Measurements from ENCODE around the gene CFAP97.

GRCh38 chr4:185182239-185182638 lies 21.6 kb downstream of the CFAP97 start:
- TF ChIP-seq POLR2A (IDR thresholded peaks at IDR 0.05; ENCODE audit: extremely low read depth, insufficient read length) (no peak), CTCF (IDR thresholded peaks at IDR 0.05; ENCODE audit: low read depth, low read length) (no peak), MYC (IDR thresholded peaks at IDR 0.05; ENCODE audit: low read depth, low read length) (no peak)

Data from NB4 (cell line).